HepG2 (cell line): Measurements from ENCODE around the gene KIF5B. TPM values are rescaled to one million over a fixed set of nuclear protein-coding genes. Genes with fewer than 3 reads are reported as not detected.

Experiments
- FOXM1 ChIP-seq: sonication (generic); formaldehyde crosslinking; IDR thresholded peaks from 2 replicates; pipeline ENCODE4 v1.5.0; 2020; ENCODE audit warnings: missing genetic modification reagents
- HOXA9 ChIP-seq: sonication (generic); formaldehyde crosslinking; IDR thresholded peaks from 2 replicates; pipeline ENCODE4 v1.8.1; 2022; ENCODE audit warnings: missing genetic modification reagents, mild to moderate bottlenecking, moderate library complexity, borderline replicate concordance
- KDM4B ChIP-seq: sonication (generic); formaldehyde crosslinking; IDR thresholded peaks from 2 replicates; pipeline ENCODE4 v1.4.0; 2020; ENCODE audit warnings: missing genetic modification reagents
- ZFP1 ChIP-seq: IDR thresholded peaks from 2 replicates; pipeline ENCODE4 v1.6.1; 2016
- ZNF33A ChIP-seq: sonication (generic); formaldehyde crosslinking; IDR thresholded peaks from 2 replicates; pipeline ENCODE4 v1.5.1; 2020; ENCODE audit warnings: missing genetic modification reagents, mild to moderate bottlenecking, moderate library complexity, borderline replicate concordance
- polyA plus RNA-seq, 8 experiments: library from polyadenylated mRNA; depleted of rRNA in 3 of 8; stranded (reverse) in 7 of 8; unstranded in 1 of 8; fragments of >200 nt; fragmentation: Illumina TruSeq in 4 of 8; extraction: Trizol in 4 of 8; gene quantifications; 2 replicates each; pipeline versions ENCODE4 v1.2.1 to v1.2.3, GENCODE V29; 2011 to 2016; ENCODE audit warnings: low read depth in 4 of 8, missing spikeins in 1 of 8, mixed read lengths in 1 of 8; ENCODE audit not compliant: insufficient read depth in 1 of 8
- total RNA-seq, 5 experiments: library from RNA; depleted of rRNA; stranded (reverse); fragments of >200 nt; fragmentation: Illumina TruSeq; extraction: Trizol; gene quantifications; 2 replicates each; pipeline ENCODE4 v1.2.3, GENCODE V29; 2016; ENCODE audit warnings: low read depth in 1 of 5
- TF ChIP-seq, protein P1 (sequence below): sonication (generic); formaldehyde crosslinking; IDR thresholded peaks from one replicate; pipeline ENCODE4 v1.5.1; 2020; ENCODE audit warnings: mild to moderate bottlenecking, missing genetic modification reagents; ENCODE audit errors: not compliant biosample characterization
- TF ChIP-seq, protein P2 (sequence below): sonication (generic); formaldehyde crosslinking; IDR thresholded peaks from 2 replicates; pipeline ENCODE4 v1.8.0; 2022; ENCODE audit warnings: missing genetic modification reagents, mild to moderate bottlenecking, borderline replicate concordance
- TF ChIP-seq, protein P3 (sequence below): sonication (generic); formaldehyde crosslinking; IDR thresholded peaks from 2 replicates; pipeline ENCODE4 v1.4.0; 2020; ENCODE audit warnings: mild to moderate bottlenecking, missing genetic modification reagents

Gene KIF5B
- total and polyA plus RNA-seq, 2 of the 13 experiments (the other 11 are each of a cell fraction or from before 2014, with no cell fraction given): 34.3 to 133 TPM

DNA sequence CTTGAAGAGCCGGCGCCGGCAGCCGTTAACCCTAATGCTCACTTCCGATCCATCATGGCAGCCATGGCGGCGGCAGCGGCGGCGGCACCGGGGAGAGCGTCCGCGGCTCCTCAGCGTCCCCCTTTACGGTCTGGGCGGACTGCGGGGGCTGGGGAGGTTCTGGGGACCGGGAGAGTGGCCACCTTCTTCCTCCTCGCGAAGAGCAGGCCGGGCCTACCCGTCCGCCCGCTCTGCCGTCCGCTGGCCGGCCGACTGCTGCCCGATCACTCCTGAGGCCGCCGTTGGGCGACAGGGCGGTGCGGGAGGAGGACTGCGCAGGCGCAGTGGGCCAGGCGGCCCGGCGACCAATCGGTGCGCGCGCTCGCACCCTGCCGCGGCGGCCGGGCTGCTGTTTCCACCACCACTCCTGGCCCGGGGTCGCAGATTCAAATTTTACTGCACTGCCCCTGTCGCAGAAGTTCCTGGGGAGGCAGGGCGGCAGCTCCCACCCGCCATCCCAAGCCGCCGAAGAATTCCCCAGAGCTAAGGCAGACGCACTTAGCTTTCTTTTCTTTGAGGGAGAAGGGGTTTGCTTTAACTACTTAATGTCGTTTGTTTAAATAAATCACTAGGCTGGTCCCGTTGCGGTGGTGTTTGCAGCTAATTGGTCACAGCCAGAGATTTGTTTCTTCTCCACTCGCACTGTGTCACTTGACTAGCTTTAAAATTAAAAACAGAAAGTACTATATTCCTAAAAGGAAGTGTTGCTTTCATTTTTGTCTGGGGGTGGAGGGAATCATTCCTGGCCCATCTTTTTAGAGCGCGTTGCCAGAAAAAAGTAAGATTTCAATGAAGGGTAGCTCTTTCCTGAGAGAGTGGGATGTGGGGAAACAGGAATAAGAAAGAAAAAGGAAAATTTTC is at the start of gene KIF5B (continued):
- TF ChIP-seq, protein P1, sequence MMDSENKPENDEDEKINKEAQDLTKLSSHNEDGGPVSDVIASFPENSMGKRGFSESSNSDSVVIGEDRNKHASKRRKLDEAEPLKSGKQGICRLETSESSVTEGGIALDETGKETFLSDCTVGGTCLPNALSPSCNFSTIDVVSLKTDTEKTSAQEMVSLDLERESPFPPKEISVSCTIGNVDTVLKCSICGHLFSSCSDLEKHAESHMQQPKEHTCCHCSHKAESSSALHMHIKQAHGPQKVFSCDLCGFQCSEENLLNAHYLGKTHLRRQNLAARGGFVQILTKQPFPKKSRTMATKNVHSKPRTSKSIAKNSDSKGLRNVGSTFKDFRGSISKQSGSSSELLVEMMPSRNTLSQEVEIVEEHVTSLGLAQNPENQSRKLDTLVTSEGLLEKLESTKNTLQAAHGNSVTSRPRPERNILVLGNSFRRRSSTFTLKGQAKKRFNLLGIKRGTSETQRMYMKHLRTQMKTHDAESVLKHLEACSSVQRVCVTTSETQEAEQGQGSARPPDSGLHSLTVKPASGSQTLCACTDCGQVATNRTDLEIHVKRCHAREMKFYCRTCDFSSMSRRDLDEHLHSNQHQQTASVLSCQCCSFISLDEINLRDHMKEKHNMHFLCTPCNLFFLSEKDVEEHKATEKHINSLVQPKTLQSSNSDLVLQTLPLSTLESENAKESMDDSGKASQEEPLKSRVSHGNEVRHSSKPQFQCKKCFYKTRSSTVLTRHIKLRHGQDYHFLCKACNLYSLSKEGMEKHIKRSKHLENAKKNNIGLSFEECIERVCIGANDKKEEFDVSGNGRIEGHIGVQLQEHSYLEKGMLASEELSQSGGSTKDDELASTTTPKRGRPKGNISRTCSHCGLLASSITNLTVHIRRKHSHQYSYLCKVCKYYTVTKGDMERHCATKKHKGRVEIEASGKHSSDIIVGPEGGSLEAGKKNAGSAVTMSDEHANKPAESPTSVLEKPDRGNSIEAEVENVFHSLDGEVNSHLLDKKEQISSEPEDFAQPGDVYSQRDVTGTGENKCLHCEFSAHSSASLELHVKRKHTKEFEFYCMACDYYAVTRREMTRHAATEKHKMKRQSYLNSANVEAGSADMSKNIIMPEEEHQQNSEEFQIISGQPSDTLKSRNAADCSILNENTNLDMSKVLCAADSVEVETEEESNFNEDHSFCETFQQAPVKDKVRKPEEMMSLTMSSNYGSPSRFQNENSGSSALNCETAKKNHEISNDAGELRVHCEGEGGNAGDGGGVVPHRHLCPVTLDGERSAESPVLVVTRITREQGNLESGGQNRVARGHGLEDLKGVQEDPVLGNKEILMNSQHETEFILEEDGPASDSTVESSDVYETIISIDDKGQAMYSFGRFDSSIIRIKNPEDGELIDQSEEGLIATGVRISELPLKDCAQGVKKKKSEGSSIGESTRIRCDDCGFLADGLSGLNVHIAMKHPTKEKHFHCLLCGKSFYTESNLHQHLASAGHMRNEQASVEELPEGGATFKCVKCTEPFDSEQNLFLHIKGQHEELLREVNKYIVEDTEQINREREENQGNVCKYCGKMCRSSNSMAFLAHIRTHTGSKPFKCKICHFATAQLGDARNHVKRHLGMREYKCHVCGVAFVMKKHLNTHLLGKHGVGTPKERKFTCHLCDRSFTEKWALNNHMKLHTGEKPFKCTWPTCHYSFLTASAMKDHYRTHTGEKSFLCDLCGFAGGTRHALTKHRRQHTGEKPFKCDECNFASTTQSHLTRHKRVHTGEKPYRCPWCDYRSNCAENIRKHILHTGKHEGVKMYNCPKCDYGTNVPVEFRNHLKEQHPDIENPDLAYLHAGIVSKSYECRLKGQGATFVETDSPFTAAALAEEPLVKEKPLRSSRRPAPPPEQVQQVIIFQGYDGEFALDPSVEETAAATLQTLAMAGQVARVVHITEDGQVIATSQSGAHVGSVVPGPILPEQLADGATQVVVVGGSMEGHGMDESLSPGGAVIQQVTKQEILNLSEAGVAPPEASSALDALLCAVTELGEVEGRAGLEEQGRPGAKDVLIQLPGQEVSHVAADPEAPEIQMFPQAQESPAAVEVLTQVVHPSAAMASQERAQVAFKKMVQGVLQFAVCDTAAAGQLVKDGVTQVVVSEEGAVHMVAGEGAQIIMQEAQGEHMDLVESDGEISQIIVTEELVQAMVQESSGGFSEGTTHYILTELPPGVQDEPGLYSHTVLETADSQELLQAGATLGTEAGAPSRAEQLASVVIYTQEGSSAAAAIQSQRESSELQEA (CRISPR knock-in tag): peak; percentile 69
- TF ChIP-seq, protein P2, sequence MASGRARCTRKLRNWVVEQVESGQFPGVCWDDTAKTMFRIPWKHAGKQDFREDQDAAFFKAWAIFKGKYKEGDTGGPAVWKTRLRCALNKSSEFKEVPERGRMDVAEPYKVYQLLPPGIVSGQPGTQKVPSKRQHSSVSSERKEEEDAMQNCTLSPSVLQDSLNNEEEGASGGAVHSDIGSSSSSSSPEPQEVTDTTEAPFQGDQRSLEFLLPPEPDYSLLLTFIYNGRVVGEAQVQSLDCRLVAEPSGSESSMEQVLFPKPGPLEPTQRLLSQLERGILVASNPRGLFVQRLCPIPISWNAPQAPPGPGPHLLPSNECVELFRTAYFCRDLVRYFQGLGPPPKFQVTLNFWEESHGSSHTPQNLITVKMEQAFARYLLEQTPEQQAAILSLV (CRISPR knock-in tag): no peak; the same call in 1 of the 2 replicates
- 0 out of 2 replicates have a peak, but pooled peaks have one; percentile 45 for TF ChIP-seq FOXM1 (CRISPR knock-in tag)
- TF ChIP-seq KDM4B (CRISPR knock-in tag): peak; percentile 69; the same call in 1 of the 2 replicates
- no peak for TF ChIP-seq ZNF33A (CRISPR knock-in tag)
- TF ChIP-seq HOXA9 (CRISPR knock-in tag): no peak
- TF ChIP-seq, protein P3, sequence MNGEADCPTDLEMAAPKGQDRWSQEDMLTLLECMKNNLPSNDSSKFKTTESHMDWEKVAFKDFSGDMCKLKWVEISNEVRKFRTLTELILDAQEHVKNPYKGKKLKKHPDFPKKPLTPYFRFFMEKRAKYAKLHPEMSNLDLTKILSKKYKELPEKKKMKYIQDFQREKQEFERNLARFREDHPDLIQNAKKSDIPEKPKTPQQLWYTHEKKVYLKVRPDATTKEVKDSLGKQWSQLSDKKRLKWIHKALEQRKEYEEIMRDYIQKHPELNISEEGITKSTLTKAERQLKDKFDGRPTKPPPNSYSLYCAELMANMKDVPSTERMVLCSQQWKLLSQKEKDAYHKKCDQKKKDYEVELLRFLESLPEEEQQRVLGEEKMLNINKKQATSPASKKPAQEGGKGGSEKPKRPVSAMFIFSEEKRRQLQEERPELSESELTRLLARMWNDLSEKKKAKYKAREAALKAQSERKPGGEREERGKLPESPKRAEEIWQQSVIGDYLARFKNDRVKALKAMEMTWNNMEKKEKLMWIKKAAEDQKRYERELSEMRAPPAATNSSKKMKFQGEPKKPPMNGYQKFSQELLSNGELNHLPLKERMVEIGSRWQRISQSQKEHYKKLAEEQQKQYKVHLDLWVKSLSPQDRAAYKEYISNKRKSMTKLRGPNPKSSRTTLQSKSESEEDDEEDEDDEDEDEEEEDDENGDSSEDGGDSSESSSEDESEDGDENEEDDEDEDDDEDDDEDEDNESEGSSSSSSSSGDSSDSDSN (CRISPR knock-in tag): no peak
- TF ChIP-seq ZFP1 (CRISPR knock-in tag): no peak
